ENCODE results near the gene MN1. TPM values are rescaled to one million over a fixed set of nuclear protein-coding genes. Genes with fewer than 3 reads are reported as not detected.
A peak's percentile ranks its signal among the peaks of the same experiment; 100 is the strongest.

The MN1 gene
- total and polyA plus RNA-seq, 12 donors: 2.3 to 8.3 (median 5.5) TPM

GRCh38 chr22:27815826-27816530 is 14.4 kb upstream of the MN1 start:
- no peaks in the 10 kb centered on the region for H3K27me3 ChIP-seq
- H3K36me3 ChIP-seq: no peaks in the 10 kb centered on the region
- intact Hi-C loops (cut with DNase I): no loop called here
- no peak overlapping the region for H3K4me3 ChIP-seq
- WGBS, 2 donors: 87 to 89% methylated on average over 4 of the region's 4 CpGs
- no peak for ATAC-seq
- peaks cover 0 to 2% (median 0%) of the 10 kb centered on the region in 9 donors for H3K4me1 ChIP-seq
- no peak for TF ChIP-seq CTCF (IDR thresholded peaks at IDR 0.05)
- no peak overlapping the region for H3K27ac ChIP-seq
- H3K9me3 ChIP-seq: peaks cover 0 to 6% (median 0%) of the 10 kb centered on the region in 11 donors
- DNase-seq: no peak

- ATAC-seq (no peak), DNase-seq (no peak)
- H3K27ac ChIP-seq: no peak overlapping the region
- no peak for TF ChIP-seq CTCF (IDR thresholded peaks at IDR 0.05)
- 86 to 90% methylated on average over 6 of the region's 6 CpGs for WGBS, 2 donors
- H3K36me3 ChIP-seq: no peaks in the 10 kb centered on the region
- H3K4me1 ChIP-seq: peaks cover 0 to 12% (median 6%) of the 10 kb centered on the region in 9 donors
- no peaks in the 10 kb centered on the region for H3K27me3 ChIP-seq
- H3K9me3 ChIP-seq: peaks cover 0 to 3% (median 0%) of the 10 kb centered on the region in 11 donors
- intact Hi-C loops (cut with DNase I): no loop called here
- H3K4me3 ChIP-seq: no peak overlapping the region
Measured at GRCh38 chr22:27814993-27815392, 13.4 kb upstream of the MN1 start.

- Histone ChIP-seq H3K9me3 (no peaks in the 10 kb centered on the region), H3K4me3 (no peak overlapping the region), H3K27ac (no peak overlapping the region), H3K36me3 (no peaks in the 10 kb centered on the region), H3K4me1 (peaks cover 0 to 20% (median 6%) of the 10 kb centered on the region in 9 donors), H3K27me3 (no peaks in the 10 kb centered on the region)
- DNase-seq: no peak
- no peak for TF ChIP-seq CTCF (IDR thresholded peaks at IDR 0.05)
- WGBS, 2 donors: 89 to 96% methylated on average over 3 of the region's 3 CpGs
- intact Hi-C loops (cut with DNase I): no loop called here
- no peak for ATAC-seq
Measured at GRCh38 chr22:27811778-27812177, 10.2 kb upstream of the MN1 start.

- DNase-seq (peak; percentile 61 to 67), ATAC-seq (peak; percentile 60 to 85 (median 78))
- TF ChIP-seq CTCF (IDR thresholded peaks at IDR 0.05): no peak
- no peaks in the 10 kb centered on the region for H3K27me3 ChIP-seq
- no peak overlapping the region for H3K4me3 ChIP-seq
- WGBS, 2 donors: 65 to 67% methylated on average over 15 of the region's 15 CpGs
- H3K9me3 ChIP-seq: no peaks in the 10 kb centered on the region
- H3K4me1 ChIP-seq: peaks cover 0 to 20% (median 6%) of the 10 kb centered on the region in 9 donors
- peak overlapping the region in 4 of 10 donors; percentile 30 to 56 (median 44) for H3K27ac ChIP-seq
- intact Hi-C loops (cut with DNase I): no loop called here
- no peaks in the 10 kb centered on the region for H3K36me3 ChIP-seq
Measured at GRCh38 chr22:27810609-27811151, 9.1 kb upstream of the MN1 start.
